Effector CD8-positive, alpha-beta T cell (primary cell): ENCODE results near the gene DNAJC30.

ENCODE experiments used
- DNase-seq: peaks from one replicate; lab custom pipeline; 2025; lab: John Stamatoyannopoulos, UW

The DNAJC30 gene

GRCh38 chr7:73647725-73648592, 35.3 kb downstream of the DNAJC30 start:
- peak; percentile 6 for DNase-seq

- DNase-seq = no peak
Observed at GRCh38 chr7:73646785-73647724, 36.2 kb downstream of the DNAJC30 start.

- no peak for DNase-seq
Observed at GRCh38 chr7:73645643-73646174, 37.5 kb downstream of the DNAJC30 start.

GRCh38 chr7:73644688-73645286, 38.5 kb downstream of the DNAJC30 start:
- no peak for DNase-seq

GRCh38 chr7:73642834-73643233, 40.4 kb downstream of the DNAJC30 start:
- DNase-seq = no peak

GRCh38 chr7:73638911-73639310, 44.3 kb downstream of the DNAJC30 start:
- no peak for DNase-seq

GRCh38 chr7:73635428-73636200, 47.6 kb downstream of the DNAJC30 start:
- DNase-seq = no peak

GRCh38 chr7:73633844-73634243, 49.4 kb downstream of the DNAJC30 start:
- DNase-seq = no peak

GRCh38 chr7:73633323-73633722, 49.9 kb downstream of the DNAJC30 start:
- no peak for DNase-seq

- no peak for DNase-seq
Observed at GRCh38 chr7:73631558-73631957, 51.7 kb downstream of the DNAJC30 start.
